Measurements from ENCODE around the gene ARFGAP3. TPM values are rescaled to one million over a fixed set of nuclear protein-coding genes. Genes with fewer than 3 reads are reported as not detected.

The ARFGAP3 gene
- total RNA-seq, 1 donor from 2014 or later, result 59.5 TPM

DNA sequence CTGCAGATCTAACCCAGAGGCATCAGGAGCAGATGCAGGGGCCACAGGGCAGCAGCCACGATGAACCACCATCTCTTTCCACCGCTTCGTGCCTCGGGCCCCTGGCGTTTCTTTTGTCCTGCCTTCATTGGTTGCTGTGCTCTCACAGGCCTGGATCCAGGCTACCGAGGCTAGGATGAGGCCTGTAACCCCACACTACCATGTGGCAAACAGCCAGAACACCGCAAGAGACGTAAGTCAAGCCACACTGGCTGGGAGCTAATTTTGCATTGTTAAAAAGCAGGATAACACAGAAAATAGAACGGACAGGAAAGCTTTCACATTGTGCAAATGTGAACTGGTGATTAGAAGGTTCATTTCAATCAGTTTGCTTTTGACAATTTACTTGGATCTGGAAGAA, 15.7 kb upstream of the ARFGAP3 start:
- Histone ChIP-seq H3K4me3 (ENCODE audit: insufficient read depth, low read depth, low read length) (no peak overlapping the region), H3K36me3 (ENCODE audit: insufficient read depth, low read length) (peaks cover 9% of the 10 kb centered on the region), H4K20me1 (ENCODE audit: insufficient read depth, low read length) (peaks cover 2% of the 10 kb centered on the region), H2AFZ (ENCODE audit: low read depth, low read length) (no peak overlapping the region), H3K4me1 (ENCODE audit: insufficient read depth, low read length) (peaks cover 6% of the 10 kb centered on the region), H3K9ac (ENCODE audit: low read length) (no peak overlapping the region), H3K9me3 (ENCODE audit: insufficient read depth, low read depth, low read length) (no peaks in the 10 kb centered on the region), H3K79me2 (ENCODE audit: insufficient read depth, low read length) (no peaks in the 10 kb centered on the region), H3K27ac (ENCODE audit: low read depth, low read length) (no peak overlapping the region), H3K4me2 (ENCODE audit: low read length) (no peak overlapping the region), H3K27me3 (ENCODE audit: insufficient read depth, low read length) (no peaks in the 10 kb centered on the region)
- H3K27ac Mint-ChIP-seq (ENCODE audit: unreplicated experiment), result no peak overlapping the region
- H3K27me3 Mint-ChIP-seq (ENCODE audit: low read depth, unreplicated experiment), result no peaks in the 10 kb centered on the region
- H3K9me3 Mint-ChIP-seq (ENCODE audit: unreplicated experiment), result no peaks in the 10 kb centered on the region
- no peak for DNase-seq (ENCODE audit: low read depth)
- peaks cover 7% of the 10 kb centered on the region for H3K36me3 Mint-ChIP-seq (ENCODE audit: low read depth, unreplicated experiment)
- no peak overlapping the region for H3K4me3 Mint-ChIP-seq (ENCODE audit: unreplicated experiment)
- no peak for TF ChIP-seq EZH2 (IDR thresholded peaks at IDR 0.05; ENCODE audit: insufficient read depth, low read length)
- no peaks in the 10 kb centered on the region for H3K4me1 Mint-ChIP-seq (ENCODE audit: low read depth, unreplicated experiment)
- no peak for FAIRE-seq

DNA sequence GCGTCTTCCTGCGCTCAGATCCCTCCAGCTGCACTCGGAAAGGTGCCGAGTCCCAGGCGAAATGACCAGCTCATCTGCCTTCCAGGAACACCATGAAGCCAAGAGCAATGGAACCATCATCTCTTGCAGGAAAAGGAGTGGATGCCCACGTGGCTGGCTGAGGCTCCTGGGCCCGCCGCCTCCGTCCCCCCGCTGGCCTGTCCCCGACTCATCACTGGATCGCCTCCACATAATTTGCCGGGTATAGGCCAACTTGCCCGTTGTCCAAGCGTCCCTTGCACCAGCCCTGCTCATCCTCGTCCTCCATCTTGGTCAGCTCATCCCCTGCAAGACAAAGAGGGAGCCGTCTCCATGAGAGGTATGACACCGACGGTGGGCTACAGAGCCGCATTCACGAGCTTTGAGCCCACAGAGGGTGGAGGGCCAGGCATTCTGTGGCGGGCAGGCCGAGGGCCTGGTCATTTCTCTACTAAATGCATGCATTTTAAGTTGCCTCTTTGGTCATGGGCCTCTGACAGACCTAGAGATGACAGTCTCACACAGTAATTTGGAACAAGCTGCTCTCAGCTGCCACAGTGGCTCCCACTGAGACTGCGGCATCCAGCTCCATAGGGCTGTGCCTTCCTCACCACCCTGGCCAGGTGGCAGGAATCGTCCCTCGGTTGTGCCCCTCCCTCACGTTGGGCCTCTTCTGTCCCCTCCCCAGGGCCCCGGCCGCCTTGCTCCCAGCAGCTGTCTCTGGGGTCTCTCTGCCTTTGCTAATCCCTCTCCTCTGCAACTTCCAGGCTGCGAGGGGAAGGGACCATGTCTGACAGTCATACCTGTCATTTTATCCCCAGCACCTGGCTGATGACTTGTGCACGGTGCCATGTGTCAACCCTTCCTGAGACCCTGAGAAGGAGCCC, 14.3 kb upstream of the ARFGAP3 start:
- H3K27me3 ChIP-seq (ENCODE audit: insufficient read depth, low read length), result no peaks in the 10 kb centered on the region
- H3K36me3 ChIP-seq (ENCODE audit: insufficient read depth, low read length), result peaks cover 7% of the 10 kb centered on the region
- peaks cover 6% of the 10 kb centered on the region for H3K4me1 ChIP-seq (ENCODE audit: insufficient read depth, low read length)
- no peak overlapping the region for H3K9ac ChIP-seq (ENCODE audit: low read length)
- H3K9me3 ChIP-seq (ENCODE audit: insufficient read depth, low read depth, low read length), result no peaks in the 10 kb centered on the region
- TF ChIP-seq, protein P1, sequence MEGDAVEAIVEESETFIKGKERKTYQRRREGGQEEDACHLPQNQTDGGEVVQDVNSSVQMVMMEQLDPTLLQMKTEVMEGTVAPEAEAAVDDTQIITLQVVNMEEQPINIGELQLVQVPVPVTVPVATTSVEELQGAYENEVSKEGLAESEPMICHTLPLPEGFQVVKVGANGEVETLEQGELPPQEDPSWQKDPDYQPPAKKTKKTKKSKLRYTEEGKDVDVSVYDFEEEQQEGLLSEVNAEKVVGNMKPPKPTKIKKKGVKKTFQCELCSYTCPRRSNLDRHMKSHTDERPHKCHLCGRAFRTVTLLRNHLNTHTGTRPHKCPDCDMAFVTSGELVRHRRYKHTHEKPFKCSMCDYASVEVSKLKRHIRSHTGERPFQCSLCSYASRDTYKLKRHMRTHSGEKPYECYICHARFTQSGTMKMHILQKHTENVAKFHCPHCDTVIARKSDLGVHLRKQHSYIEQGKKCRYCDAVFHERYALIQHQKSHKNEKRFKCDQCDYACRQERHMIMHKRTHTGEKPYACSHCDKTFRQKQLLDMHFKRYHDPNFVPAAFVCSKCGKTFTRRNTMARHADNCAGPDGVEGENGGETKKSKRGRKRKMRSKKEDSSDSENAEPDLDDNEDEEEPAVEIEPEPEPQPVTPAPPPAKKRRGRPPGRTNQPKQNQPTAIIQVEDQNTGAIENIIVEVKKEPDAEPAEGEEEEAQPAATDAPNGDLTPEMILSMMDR (IDR thresholded peaks at IDR 0.05; ENCODE audit: insufficient read depth, low read depth, low read length), result no peak
- TF ChIP-seq EZH2 (IDR thresholded peaks at IDR 0.05; ENCODE audit: insufficient read depth, low read length), result no peak
- Mint-ChIP-seq H3K27ac (ENCODE audit: unreplicated experiment) (no peak overlapping the region), H3K36me3 (ENCODE audit: low read depth, unreplicated experiment) (peaks cover 7% of the 10 kb centered on the region), H3K9me3 (ENCODE audit: unreplicated experiment) (no peaks in the 10 kb centered on the region), H3K4me1 (ENCODE audit: low read depth, unreplicated experiment) (peaks cover 1% of the 10 kb centered on the region), H3K4me3 (ENCODE audit: unreplicated experiment) (no peak overlapping the region), H3K27me3 (ENCODE audit: low read depth, unreplicated experiment) (no peaks in the 10 kb centered on the region)
- FAIRE-seq, result no peak
- no peaks in the 10 kb centered on the region for H3K79me2 ChIP-seq (ENCODE audit: insufficient read depth, low read length)
- H3K4me2 ChIP-seq (ENCODE audit: low read length), result no peak overlapping the region
- H3K4me3 ChIP-seq (ENCODE audit: insufficient read depth, low read depth, low read length), result no peak overlapping the region
- H2AFZ ChIP-seq (ENCODE audit: low read depth, low read length), result no peak overlapping the region
- H3K27ac ChIP-seq (ENCODE audit: low read depth, low read length), result no peak overlapping the region
- DNase-seq (ENCODE audit: low read depth), result no peak
- no peaks in the 10 kb centered on the region for H4K20me1 ChIP-seq (ENCODE audit: insufficient read depth, low read length)

DNA sequence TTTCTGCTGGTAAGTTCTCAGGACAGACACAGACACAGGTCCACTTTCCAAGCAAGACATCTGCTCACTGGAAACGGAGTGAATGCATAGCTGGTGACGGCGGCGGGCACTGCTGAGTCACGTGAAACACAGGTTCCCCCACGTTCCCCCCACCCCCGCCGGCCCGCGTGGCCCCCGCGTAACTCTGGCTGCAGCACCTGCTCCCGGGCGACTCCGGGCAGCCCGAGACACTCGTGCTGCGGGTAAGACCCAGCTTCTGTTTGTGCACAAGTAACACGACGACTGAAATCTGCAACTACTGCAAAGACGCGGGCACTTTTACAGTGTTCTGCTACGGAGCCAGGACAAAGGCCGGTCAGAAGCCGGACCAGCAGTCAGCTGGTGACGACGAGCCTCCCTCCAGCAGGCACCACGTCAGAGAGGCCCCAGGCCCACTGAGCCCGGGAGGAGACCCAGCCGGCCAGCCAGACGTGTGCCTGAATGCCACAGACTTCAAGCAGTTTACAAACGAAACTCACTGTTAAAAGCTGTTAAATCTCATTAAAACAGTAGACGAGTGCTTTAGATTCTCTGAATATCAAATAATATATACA, 12.9 kb upstream of the ARFGAP3 start:
- no peak for TF ChIP-seq EZH2 (IDR thresholded peaks at IDR 0.05; ENCODE audit: insufficient read depth, low read length)
- TF ChIP-seq, protein P1 (IDR thresholded peaks at IDR 0.05; ENCODE audit: insufficient read depth, low read depth, low read length), result no peak
- H3K4me2 ChIP-seq (ENCODE audit: low read length), result no peak overlapping the region
- H3K36me3 Mint-ChIP-seq (ENCODE audit: low read depth, unreplicated experiment), result peaks cover 4% of the 10 kb centered on the region
- FAIRE-seq, result no peak
- no peaks in the 10 kb centered on the region for H3K9me3 ChIP-seq (ENCODE audit: insufficient read depth, low read depth, low read length)
- DNase-seq (ENCODE audit: low read depth), result no peak
- no peaks in the 10 kb centered on the region for H3K9me3 Mint-ChIP-seq (ENCODE audit: unreplicated experiment)
- no peak overlapping the region for H3K9ac ChIP-seq (ENCODE audit: low read length)
- no peak overlapping the region for H3K27ac Mint-ChIP-seq (ENCODE audit: unreplicated experiment)
- peaks cover 5% of the 10 kb centered on the region for H3K36me3 ChIP-seq (ENCODE audit: insufficient read depth, low read length)
- no peak overlapping the region for H2AFZ ChIP-seq (ENCODE audit: low read depth, low read length)
- no peak overlapping the region for H3K4me3 Mint-ChIP-seq (ENCODE audit: unreplicated experiment)
- no peaks in the 10 kb centered on the region for H3K27me3 Mint-ChIP-seq (ENCODE audit: low read depth, unreplicated experiment)
- H3K4me3 ChIP-seq (ENCODE audit: insufficient read depth, low read depth, low read length), result no peak overlapping the region
- no peaks in the 10 kb centered on the region for H3K79me2 ChIP-seq (ENCODE audit: insufficient read depth, low read length)
- H3K27ac ChIP-seq (ENCODE audit: low read depth, low read length), result no peak overlapping the region
- H3K27me3 ChIP-seq (ENCODE audit: insufficient read depth, low read length), result no peaks in the 10 kb centered on the region
- no peaks in the 10 kb centered on the region for H4K20me1 ChIP-seq (ENCODE audit: insufficient read depth, low read length)
- H3K4me1 Mint-ChIP-seq (ENCODE audit: low read depth, unreplicated experiment), result peaks cover 1% of the 10 kb centered on the region
- peaks cover 6% of the 10 kb centered on the region for H3K4me1 ChIP-seq (ENCODE audit: insufficient read depth, low read length)
